HG02759 (cell line): ENCODE measurements around the gene NELFB.

Experiments
- ATAC-seq: cut with Tn5 transposase; IDR thresholded peaks from one replicate; pipeline ENCODE4 v1.9.1; 2021; ENCODE audit warnings: mild to moderate bottlenecking, moderate library complexity; ENCODE audit not compliant: unreplicated experiment

NELFB gene

GRCh38 chr9:137311986-137312851 is 57.1 kb downstream of the NELFB start:
- ATAC-seq: no peak

GRCh38 chr9:137312852-137313325 is 57.8 kb downstream of the NELFB start:
- ATAC-seq: no peak

DNA sequence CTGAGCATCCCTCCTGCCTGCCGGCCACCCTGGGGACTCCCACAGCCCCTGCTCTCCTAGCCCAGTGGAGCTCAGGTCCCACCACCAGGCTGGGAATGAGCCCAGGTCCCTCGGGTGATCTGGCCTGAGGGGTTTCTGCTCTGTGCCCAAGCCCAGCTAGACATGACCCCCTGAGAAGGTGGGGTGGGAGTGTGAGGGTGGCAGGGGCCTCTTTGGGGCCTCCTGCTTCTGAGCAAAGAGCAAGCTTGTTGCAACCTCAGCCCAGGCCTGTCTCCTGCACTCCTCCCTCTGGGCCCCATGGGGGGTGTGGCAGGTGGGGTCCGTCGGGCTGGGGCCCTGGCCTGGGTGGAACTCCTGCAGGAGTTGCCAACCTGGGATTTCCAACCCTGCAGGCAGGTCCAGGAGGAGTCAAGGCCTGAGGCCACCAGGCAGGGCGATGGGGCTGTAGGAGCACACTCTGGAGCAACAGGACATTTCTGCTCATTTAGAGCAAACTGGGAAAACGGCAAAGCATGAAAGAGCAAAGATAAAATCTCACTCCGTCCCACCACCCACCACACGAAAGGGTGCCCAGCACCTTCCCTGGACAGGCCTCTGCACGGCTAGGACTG is 58.3 kb downstream of the NELFB start:
- ATAC-seq: no peak

GRCh38 chr9:137313956-137314560 is 58.9 kb downstream of the NELFB start:
- no peak for ATAC-seq

DNA sequence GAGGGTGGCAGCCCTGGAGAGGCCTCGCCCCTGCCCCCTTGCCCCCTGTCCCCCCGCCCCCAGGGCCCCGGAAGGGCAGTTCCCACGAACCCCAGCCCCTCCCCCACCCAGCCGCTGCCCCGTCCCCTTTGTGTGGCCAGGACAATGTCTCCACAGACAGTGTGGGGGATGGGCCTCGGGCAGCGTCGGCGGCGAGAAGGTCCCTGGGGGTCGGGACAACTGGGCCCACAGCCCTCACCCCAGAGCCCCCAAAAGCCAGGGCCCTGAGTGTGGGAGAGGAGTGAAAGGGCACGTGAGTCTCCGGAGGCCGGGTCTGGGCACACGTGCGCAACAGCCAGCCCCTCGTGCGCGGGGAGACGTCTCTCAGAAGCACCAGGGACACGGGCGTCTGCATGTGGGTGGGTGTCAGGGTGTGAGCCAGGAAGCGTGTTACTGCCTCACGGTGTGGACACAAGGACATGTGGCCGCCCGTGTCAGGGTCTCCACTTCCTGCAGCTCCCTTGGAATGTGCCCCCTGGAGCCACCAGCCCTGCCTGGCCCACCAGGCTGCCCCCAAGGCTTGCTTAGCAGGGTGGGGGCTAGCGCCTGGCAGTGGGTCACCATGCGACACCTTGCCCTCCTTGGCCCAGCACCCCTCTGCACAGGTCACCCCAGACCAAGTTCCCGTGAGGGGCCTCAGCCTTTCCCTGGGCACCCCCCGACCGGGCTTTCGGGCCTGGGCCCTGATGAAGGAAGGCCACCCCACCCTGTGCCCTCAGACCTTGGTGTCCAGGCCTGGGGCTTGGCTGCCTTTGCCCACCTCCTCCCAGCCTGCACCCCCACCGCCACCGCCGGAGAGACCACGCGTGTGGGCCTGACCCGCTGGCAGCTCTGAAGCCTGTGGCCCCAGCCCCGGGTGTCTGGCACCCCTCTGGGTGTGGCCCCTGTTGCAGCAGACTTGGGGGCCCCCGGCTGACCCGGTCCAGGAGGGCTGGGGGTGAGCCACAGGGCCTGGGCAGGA is 59.7 kb downstream of the NELFB start:
- no peak for ATAC-seq

GRCh38 chr9:137315581-137316011 is 60.5 kb downstream of the NELFB start:
- ATAC-seq: no peak

DNA sequence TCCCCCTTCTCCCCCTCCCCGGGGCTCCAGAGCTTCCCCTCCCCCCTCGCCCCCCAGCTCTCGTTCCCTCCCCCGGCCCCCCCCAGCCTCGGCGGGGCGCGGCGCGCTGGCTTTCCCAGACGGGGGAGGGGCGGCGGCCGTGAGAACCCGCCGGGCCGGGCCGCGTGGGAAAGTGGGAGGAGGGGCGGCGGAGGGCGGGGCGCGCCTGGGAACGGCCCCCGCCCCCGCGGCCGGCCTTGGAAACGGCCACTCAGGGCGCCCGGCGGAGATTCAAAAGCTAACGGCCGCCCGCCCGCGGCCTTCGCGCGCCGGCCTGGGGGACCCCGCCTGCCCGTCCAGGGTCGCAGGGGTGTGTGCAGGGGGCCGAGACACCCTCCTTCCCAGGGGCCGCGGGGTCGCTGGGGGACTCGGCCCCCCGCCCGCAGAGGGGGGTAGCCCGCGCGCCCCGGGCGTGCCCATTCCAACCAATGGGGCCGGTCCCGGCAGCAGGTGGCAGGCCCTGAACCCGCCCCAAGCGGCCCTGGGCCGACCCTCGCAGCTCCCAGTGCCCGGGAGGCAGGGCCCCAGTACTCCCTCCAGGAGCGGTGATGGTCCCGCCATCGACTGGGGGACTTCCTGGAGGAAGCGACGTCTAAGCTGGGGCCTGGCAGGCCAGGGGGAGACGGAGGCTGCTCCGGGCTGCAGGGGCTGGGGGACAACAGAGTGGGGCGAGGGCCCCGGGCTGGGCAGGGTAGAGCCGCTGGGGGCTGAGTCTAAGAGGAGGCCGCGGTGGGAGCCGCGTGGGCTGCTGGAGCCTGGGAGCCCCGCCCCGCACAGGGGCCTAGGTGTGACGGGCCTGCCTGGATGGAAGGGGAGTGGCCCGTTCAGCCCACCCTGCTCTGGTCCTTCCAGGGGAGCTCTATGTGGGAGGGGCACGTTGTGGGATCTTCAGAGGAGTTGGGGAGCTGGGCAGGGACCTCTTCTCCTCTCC is 61.2 kb downstream of the NELFB start:
- ATAC-seq: no peak

GRCh38 chr9:137317021-137317717 is 62.0 kb downstream of the NELFB start:
- no peak for ATAC-seq

DNA sequence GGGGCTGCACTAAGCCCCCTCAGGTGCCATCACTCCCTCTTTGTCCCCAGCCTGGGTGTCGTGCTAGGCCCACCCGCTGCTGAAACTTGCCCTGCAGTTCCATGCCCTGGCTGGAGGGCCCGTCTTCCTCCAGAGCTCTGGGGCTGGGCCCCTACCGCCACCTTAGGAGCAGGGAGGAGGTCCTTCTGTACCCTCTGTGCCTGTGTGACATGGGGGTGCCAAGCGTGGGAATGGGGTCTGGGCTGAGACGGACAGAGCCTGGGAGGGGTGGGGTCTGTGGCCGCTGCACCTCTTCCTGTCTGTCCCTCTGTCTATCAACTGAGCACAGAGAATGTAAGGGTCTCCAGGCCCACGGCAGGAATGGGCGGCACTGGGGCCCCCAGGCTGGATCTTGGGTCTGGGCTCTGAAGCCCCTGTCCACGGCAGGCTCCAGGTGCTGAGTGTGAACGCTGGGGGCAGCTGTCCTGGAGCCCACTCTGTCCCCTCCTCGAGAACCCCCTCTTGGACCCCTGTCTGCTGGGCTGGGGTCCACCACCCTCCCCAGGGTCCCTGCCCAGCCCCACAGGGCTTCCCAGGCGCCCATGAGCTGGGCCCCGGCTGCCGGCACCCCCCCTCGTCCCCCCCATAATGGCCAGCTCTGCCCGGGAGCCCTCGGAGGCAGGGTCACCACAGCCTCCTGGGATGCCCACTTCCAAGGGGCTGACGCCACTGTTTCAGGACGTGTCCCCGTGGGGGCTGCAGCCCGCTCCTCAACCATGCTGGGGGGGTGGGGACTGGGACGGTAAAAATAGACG is 62.8 kb downstream of the NELFB start:
- no peak for ATAC-seq

DNA sequence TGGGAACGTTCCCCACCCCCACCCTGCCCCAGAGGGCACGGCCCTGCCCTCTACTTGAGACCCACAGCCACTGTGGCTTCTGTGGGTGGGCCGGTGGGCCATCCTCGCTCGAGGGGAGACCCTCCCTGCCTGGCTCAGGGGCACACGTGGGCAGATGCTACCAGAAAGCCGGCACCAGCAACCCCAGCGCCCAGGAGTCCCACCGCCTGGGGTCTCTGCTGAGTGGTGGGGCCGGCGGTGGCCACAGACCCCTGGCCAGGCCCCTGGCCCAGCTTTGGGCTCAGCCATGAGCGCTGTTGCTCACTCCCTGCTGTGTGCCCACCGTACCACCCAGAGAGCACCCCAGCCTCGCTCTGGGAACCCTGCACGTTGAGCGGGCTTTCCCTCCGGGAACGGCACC is 63.5 kb downstream of the NELFB start:
- ATAC-seq: no peak

DNA sequence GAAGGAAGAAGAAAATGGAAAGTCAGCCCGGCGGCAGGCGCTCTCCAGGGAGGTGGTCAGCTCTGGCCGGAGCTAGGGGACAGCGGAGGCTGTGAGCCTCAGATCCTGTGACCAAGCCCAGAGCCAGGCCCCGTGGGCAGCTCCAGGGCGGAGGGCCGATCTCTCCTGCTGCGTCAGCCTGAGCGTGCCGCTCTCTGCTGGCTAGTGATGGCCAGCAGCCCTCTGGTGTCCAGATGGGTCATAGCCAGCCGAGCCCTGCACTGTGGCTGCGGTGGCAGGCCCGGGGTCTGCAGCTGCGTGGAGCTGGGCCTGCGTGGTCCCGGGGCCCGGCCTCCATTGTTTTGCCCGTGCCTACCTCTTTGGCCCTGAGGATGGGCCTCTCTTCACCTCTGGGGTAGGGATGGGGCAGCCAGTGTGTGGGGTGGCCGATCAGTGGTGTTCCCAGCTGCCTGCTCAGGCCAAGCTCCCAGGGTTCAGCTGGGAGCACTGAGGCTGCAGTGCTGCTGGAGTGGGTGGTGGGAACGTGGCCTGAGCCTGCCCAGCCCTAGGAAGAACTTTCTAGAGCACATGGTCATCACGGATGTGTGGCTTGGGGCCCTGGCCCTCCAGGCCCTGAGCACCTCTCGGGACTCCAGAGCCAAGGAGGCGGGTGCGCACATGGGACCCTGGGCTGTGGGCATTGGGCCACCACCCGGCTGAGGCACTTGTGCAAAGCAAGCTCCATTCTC is 64.0 kb downstream of the NELFB start:
- ATAC-seq: no peak

DNA sequence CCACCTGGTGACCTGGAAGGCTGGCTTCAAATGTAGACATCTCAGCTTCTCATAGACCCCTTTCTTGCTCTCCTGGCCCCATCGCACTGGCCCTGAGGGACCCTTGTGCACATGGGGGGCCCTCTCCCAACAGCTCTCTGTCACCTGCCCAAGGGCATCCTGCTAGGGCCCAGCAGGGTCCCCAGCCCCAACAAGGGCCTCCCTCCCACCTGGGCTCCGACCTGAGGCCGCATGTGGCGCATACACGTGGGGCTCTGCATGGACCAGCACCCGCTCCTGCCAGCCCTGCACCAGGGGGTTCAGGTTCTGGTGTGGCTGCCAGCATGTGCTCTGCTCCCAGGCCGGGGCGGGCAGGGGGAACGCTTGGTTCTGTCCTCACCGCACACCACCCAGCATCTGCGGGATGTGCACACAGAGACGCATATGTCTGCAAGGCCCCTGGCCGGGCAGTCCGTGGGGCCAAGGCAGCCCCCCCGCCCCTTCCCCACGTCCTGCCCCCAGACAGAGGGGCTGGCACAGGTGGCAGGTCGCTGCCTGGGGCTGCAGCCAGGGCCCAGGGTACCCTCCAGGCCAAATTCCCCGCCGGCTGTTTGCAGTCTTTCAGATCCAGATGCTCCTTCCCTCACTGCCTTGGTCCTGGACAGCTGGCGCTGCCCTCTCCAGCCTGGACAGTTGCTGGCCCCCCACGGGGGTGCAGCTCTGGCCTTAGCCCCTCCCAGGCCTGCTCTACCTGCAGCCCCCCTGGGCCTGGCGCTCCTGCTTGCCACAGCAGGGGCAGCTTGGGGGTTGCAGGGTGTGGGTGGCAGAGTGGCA is 64.8 kb downstream of the NELFB start:
- ATAC-seq: no peak

GRCh38 chr9:137320555-137321384 is 65.6 kb downstream of the NELFB start:
- ATAC-seq: no peak

DNA sequence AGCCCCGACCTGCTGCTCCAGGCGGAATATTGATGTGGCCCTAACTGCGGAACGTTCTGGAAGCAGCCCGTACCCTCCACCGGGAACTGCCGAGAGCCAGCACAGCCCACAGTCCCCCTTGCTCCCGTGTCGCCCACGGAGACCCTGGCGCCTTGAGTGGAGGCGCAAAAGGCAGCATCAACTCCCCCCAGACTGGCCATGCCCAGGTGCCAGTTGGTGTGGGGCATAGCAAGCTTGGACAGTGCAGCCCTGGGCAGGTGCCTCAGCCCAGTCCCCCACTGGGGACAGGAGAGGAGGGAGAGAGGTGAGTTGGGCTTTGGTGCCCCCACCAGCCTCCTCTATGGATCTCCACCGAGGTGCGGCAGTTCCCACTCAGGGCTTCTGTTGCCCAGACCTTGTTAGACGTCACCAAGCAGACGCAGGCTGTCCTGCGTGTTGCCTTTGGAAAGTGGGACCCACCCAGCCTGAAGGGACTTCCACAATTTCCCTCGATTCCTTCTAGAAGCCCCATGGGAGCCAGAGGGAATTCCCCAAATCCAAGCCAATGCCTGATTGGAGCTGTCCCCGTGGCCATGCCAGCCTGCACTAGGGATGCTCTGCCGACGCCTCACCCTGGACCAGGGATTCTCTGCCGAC is 66.7 kb downstream of the NELFB start:
- no peak for ATAC-seq
